ENCODE measurements around the gene IL17REL. TPM values are rescaled to one million over a fixed set of nuclear protein-coding genes. Genes with fewer than 3 reads are reported as not detected.

IL17REL gene
- total and polyA plus RNA-seq, 2 of the 13 experiments (the other 11 are each of a cell fraction or from before 2014, with no cell fraction given) = not detected

- TF ChIP-seq, protein P1, sequence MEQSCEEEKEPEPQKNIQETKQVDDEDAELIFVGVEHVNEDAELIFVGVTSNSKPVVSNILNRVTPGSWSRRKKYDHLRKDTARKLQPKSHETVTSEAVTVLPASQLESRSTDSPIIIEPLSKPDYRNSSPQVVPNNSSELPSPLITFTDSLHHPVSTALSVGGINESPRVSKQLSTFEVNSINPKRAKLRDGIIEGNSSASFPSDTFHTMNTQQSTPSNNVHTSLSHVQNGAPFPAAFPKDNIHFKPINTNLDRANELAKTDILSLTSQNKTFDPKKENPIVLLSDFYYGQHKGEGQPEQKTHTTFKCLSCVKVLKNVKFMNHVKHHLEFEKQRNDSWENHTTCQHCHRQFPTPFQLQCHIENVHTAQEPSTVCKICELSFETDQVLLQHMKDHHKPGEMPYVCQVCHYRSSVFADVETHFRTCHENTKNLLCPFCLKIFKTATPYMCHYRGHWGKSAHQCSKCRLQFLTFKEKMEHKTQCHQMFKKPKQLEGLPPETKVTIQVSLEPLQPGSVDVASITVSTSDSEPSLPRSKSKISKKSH (CRISPR knock-in tag; IDR thresholded peaks at IDR 0.05; ENCODE audit: borderline replicate concordance) = no peak
- no peak for TF ChIP-seq CCAR2 (optimal IDR thresholded peaks at IDR 0.05; ENCODE audit: low read depth, low read length)
- no peak for TF ChIP-seq ZBED4 (CRISPR knock-in tag; IDR thresholded peaks at IDR 0.05; ENCODE audit: borderline replicate concordance)
- no peak for TF ChIP-seq NR3C1 (CRISPR knock-in tag; IDR thresholded peaks at IDR 0.05)
- no peak for TF ChIP-seq ARID2 (CRISPR knock-in tag; IDR thresholded peaks at IDR 0.05; ENCODE audit: borderline replicate concordance)
- TF ChIP-seq HDAC1 (CRISPR knock-in tag; IDR thresholded peaks at IDR 0.05) = 0 out of 2 replicates have a peak, but pooled peaks have one; percentile 1
- 0 out of 2 replicates have a peak, but pooled peaks have one; percentile 21 for TF ChIP-seq ZC3H13 (CRISPR knock-in tag; IDR thresholded peaks at IDR 0.05)
- no peak for TF ChIP-seq ZUFSP (CRISPR knock-in tag; IDR thresholded peaks at IDR 0.05; ENCODE audit: borderline replicate concordance)
- no peak for TF ChIP-seq SP1 (IDR thresholded peaks at IDR 0.05)
- TF ChIP-seq SP1 (CRISPR knock-in tag; IDR thresholded peaks at IDR 0.05) = no peak
- TF ChIP-seq ZSCAN22 (CRISPR knock-in tag; IDR thresholded peaks at IDR 0.05) = no peak
- TF ChIP-seq GABPB1 (CRISPR knock-in tag; IDR thresholded peaks at IDR 0.05) = no peak
- TF ChIP-seq ZNF570 (CRISPR knock-in tag; IDR thresholded peaks at IDR 0.05; ENCODE audit: borderline replicate concordance) = no peak
- TF ChIP-seq, protein P2, sequence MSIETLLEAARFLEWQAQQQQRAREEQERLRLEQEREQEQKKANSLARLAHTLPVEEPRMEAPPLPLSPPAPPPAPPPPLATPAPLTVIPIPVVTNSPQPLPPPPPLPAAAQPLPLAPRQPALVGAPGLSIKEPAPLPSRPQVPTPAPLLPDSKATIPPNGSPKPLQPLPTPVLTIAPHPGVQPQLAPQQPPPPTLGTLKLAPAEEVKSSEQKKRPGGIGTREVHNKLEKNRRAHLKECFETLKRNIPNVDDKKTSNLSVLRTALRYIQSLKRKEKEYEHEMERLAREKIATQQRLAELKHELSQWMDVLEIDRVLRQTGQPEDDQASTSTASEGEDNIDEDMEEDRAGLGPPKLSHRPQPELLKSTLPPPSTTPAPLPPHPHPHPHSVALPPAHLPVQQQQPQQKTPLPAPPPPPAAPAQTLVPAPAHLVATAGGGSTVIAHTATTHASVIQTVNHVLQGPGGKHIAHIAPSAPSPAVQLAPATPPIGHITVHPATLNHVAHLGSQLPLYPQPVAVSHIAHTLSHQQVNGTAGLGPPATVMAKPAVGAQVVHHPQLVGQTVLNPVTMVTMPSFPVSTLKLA (IDR thresholded peaks at IDR 0.05) = no peak
- 0 out of 2 replicates have a peak, but pooled peaks have one; percentile 75 for TF ChIP-seq ZBTB7A (CRISPR knock-in tag; IDR thresholded peaks at IDR 0.05)
- no peak; the same call in 1 of the 2 replicates for TF ChIP-seq ZNF607 (CRISPR knock-in tag; IDR thresholded peaks at IDR 0.05; ENCODE audit: borderline replicate concordance)
- TF ChIP-seq ZNF768 (CRISPR knock-in tag; IDR thresholded peaks at IDR 0.05) = no peak
- no peak for TF ChIP-seq HHEX (CRISPR knock-in tag; IDR thresholded peaks at IDR 0.05)
- no peak for TF ChIP-seq TGIF2 (CRISPR knock-in tag; IDR thresholded peaks at IDR 0.05)
- TF ChIP-seq, protein P3, sequence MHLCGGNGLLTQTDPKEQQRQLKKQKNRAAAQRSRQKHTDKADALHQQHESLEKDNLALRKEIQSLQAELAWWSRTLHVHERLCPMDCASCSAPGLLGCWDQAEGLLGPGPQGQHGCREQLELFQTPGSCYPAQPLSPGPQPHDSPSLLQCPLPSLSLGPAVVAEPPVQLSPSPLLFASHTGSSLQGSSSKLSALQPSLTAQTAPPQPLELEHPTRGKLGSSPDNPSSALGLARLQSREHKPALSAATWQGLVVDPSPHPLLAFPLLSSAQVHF (CRISPR knock-in tag; IDR thresholded peaks at IDR 0.05) = no peak
- TF ChIP-seq DDIT3 (CRISPR knock-in tag; IDR thresholded peaks at IDR 0.05) = no peak
- no peak for TF ChIP-seq ZNF510 (CRISPR knock-in tag; IDR thresholded peaks at IDR 0.05; ENCODE audit: low read depth)
These were observed 62.7 kb downstream of the IL17REL start (continued) for GRCh38 chr22:49949914-49950292.

Data from HepG2 (cell line).